ENCODE measurements around the gene TRIM59. TPM values are rescaled to one million over a fixed set of nuclear protein-coding genes. Genes with fewer than 3 reads are reported as not detected.

Gene TRIM59
- total and polyA plus RNA-seq, 2 donors (not counting 1 experiment from before 2014, with no cell fraction given) = 5.0 to 22.0 TPM

DNA sequence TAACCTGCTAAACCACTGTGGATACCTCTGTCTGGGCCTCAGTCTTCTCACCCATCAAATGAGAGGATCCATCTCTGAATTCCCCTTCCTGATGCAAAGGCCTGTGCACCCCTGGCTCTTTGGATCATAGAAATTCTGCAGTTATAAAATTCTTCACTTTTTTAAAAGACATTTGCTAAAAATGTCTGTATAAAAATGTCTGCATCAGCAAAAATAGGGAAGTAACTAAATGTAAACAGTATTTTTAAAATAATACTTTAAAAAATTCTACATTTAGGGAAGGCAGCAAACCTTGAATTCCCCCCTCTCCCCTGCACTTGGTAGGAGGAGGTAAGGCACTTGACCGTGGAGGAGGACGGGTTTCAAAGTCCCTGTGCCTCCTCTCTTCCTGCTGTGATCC, 25.6 kb upstream of the TRIM59 start:
- H3K9me3 Mint-ChIP-seq (ENCODE audit: insufficient read depth) = no peaks in the 10 kb centered on the region
- DNase-seq (no peak), ATAC-seq (ENCODE audit: low read depth) (no peak)
- intact Hi-C loops (cut with micrococcal nuclease) = no loop called here
- no peak overlapping the region for H3K27ac Mint-ChIP-seq
- peaks cover 0 to 14% (median 11%) of the 10 kb centered on the region in 3 donors for H3K9me3 ChIP-seq (ENCODE audit: control extremely low read depth in 1 of 3, control insufficient read depth in 2 of 3, insufficient read depth in 1 of 3, low read length in 2 of 3)
- H3K4me3 ChIP-seq (ENCODE audit: control extremely low read depth in 1 of 5, extremely low read depth in 1 of 5, insufficient read depth in 1 of 5, low read depth in 2 of 5, low read length in 4 of 5) = no peak overlapping the region
- peaks cover 4% of the 10 kb centered on the region for H3K4me1 Mint-ChIP-seq
- no peak overlapping the region for H3K27ac ChIP-seq (ENCODE audit: low read length in 2 of 2)
- H2AFZ ChIP-seq (ENCODE audit: insufficient read depth, low read depth, low read length, poor library complexity, severe bottlenecking) = no peak overlapping the region
- no peaks in the 10 kb centered on the region for H3K79me2 ChIP-seq (ENCODE audit: control insufficient read depth, insufficient read depth, low read length)
- no peak overlapping the region for H3K4me2 ChIP-seq (replicated peaks; ENCODE audit: low read depth, low read length, poor library complexity, severe bottlenecking)
- peaks cover 0 to 9% of the 10 kb centered on the region in 2 donors for H3K4me1 ChIP-seq (ENCODE audit: control insufficient read depth in 2 of 2, insufficient read depth in 2 of 2, low read length in 2 of 2)
- CTCF ChIA-PET = no interaction called here
- POLR2A ChIA-PET = no interaction called here
- H3K27me3 ChIP-seq (replicated peaks in 1 of 4; ENCODE audit: control extremely low read depth in 1 of 4, control insufficient read depth in 3 of 4, insufficient read depth in 4 of 4, low read length in 3 of 4) = peaks cover 0 to 4% (median 0%) of the 10 kb centered on the region in 4 experiments
- H3K4me3 Mint-ChIP-seq = no peak overlapping the region
- H3K36me3 ChIP-seq (replicated peaks in 1 of 2; ENCODE audit: control extremely low read depth in 1 of 2, control insufficient read depth in 1 of 2, extremely low read depth in 1 of 2, insufficient read depth in 2 of 2, low read length in 1 of 2) = no peaks in the 10 kb centered on the region
- TF ChIP-seq EZH2 (IDR thresholded peaks at IDR 0.05; ENCODE audit: borderline replicate concordance, insufficient read depth, low read depth, low read length, poor library complexity, severe bottlenecking) = no peak
- TF ChIP-seq, protein P1, sequence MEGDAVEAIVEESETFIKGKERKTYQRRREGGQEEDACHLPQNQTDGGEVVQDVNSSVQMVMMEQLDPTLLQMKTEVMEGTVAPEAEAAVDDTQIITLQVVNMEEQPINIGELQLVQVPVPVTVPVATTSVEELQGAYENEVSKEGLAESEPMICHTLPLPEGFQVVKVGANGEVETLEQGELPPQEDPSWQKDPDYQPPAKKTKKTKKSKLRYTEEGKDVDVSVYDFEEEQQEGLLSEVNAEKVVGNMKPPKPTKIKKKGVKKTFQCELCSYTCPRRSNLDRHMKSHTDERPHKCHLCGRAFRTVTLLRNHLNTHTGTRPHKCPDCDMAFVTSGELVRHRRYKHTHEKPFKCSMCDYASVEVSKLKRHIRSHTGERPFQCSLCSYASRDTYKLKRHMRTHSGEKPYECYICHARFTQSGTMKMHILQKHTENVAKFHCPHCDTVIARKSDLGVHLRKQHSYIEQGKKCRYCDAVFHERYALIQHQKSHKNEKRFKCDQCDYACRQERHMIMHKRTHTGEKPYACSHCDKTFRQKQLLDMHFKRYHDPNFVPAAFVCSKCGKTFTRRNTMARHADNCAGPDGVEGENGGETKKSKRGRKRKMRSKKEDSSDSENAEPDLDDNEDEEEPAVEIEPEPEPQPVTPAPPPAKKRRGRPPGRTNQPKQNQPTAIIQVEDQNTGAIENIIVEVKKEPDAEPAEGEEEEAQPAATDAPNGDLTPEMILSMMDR (IDR thresholded peaks at IDR 0.05) = no peak
- H3K9ac ChIP-seq (ENCODE audit: low read length) = no peak overlapping the region
- H3K27me3 Mint-ChIP-seq = peaks cover 2% of the 10 kb centered on the region
- H4K20me1 ChIP-seq (ENCODE audit: control insufficient read depth, insufficient read depth, low read length, poor library complexity, severe bottlenecking) = no peaks in the 10 kb centered on the region
- no CpG with 5 or more reads among the region's 2 CpGs for WGBS (ENCODE audit: insufficient coverage)

DNA sequence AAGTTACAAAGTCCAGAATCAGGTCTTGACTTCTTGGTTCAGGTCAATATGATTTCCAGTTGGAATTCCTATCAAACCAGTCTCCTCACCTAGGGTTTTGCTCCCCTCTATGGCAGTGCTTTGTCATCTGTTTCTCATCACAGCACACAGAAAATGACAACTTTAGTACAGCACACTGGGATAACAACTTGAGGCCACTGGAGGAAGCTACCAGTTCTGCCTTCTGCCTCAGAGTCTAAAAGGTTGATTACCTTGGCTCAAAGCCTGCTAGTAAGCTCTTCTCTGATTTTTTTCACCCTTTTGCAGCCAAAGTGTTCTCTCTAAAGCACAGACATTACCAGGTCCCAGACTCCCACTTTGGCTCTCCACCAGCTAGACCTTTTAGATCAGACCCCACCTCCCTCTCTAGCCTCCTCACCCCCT, 24.8 kb upstream of the TRIM59 start:
- H2AFZ ChIP-seq (ENCODE audit: insufficient read depth, low read depth, low read length, poor library complexity, severe bottlenecking) = no peak overlapping the region
- peaks cover 4% of the 10 kb centered on the region for H3K4me1 Mint-ChIP-seq
- H3K9me3 Mint-ChIP-seq (ENCODE audit: insufficient read depth) = peaks cover 4% of the 10 kb centered on the region
- H3K4me1 ChIP-seq (ENCODE audit: control insufficient read depth in 2 of 2, insufficient read depth in 2 of 2, low read length in 2 of 2) = peaks cover 0 to 9% of the 10 kb centered on the region in 2 donors
- ChIA-PET POLR2A (no interaction called here), CTCF (no interaction called here)
- no peaks in the 10 kb centered on the region for H3K79me2 ChIP-seq (ENCODE audit: control insufficient read depth, insufficient read depth, low read length)
- H4K20me1 ChIP-seq (ENCODE audit: control insufficient read depth, insufficient read depth, low read length, poor library complexity, severe bottlenecking) = no peaks in the 10 kb centered on the region
- peaks cover 0 to 17% (median 13%) of the 10 kb centered on the region in 3 donors for H3K9me3 ChIP-seq (ENCODE audit: control extremely low read depth in 1 of 3, control insufficient read depth in 2 of 3, insufficient read depth in 1 of 3, low read length in 2 of 3)
- no peak for TF ChIP-seq EZH2 (IDR thresholded peaks at IDR 0.05; ENCODE audit: borderline replicate concordance, insufficient read depth, low read depth, low read length, poor library complexity, severe bottlenecking)
- TF ChIP-seq, protein P1 (IDR thresholded peaks at IDR 0.05) = no peak
- H3K36me3 ChIP-seq (replicated peaks in 1 of 2; ENCODE audit: control extremely low read depth in 1 of 2, control insufficient read depth in 1 of 2, extremely low read depth in 1 of 2, insufficient read depth in 2 of 2, low read length in 1 of 2) = no peaks in the 10 kb centered on the region
- H3K27ac Mint-ChIP-seq = no peak overlapping the region
- DNase-seq = no peak
- no peak for ATAC-seq (ENCODE audit: low read depth)
- intact Hi-C loops (cut with micrococcal nuclease) = no loop called here
- H3K9ac ChIP-seq (ENCODE audit: low read length) = no peak overlapping the region
- no peak overlapping the region for H3K4me3 Mint-ChIP-seq
- H3K27me3 ChIP-seq (replicated peaks in 1 of 4; ENCODE audit: control extremely low read depth in 1 of 4, control insufficient read depth in 3 of 4, insufficient read depth in 4 of 4, low read length in 3 of 4) = peaks cover 0 to 4% (median 0%) of the 10 kb centered on the region in 4 experiments
- peaks cover 2% of the 10 kb centered on the region for H3K27me3 Mint-ChIP-seq
- no peak overlapping the region for H3K27ac ChIP-seq (ENCODE audit: low read length in 2 of 2)
- no peak overlapping the region for H3K4me3 ChIP-seq (ENCODE audit: control extremely low read depth in 1 of 5, extremely low read depth in 1 of 5, insufficient read depth in 1 of 5, low read depth in 2 of 5, low read length in 4 of 5)
- no peak overlapping the region for H3K4me2 ChIP-seq (replicated peaks; ENCODE audit: low read depth, low read length, poor library complexity, severe bottlenecking)

Data from B cell (primary cell).